Breast epithelium (tissue), 3 donors: Measurements from ENCODE around the gene GJB4.

ENCODE experiments used
- CTCF ChIP-seq, 3 donors: fragments of 450-650 bp; IDR thresholded peaks; one replicate each; pipeline ENCODE4 v1.5.1; 2016 to 2017; ENCODE audit warnings: antibody characterized with exemption in 3 of 3, mild to moderate bottlenecking in 3 of 3, moderate library complexity in 3 of 3
- POLR2A ChIP-seq: fragments of 450-650 bp; IDR thresholded peaks from one replicate; pipeline ENCODE4 v1.6.1; 2016; ENCODE audit warnings: antibody characterized with exemption, mild to moderate bottlenecking, moderate library complexity
- POLR2AphosphoS5 ChIP-seq, 3 donors: sonication (generic); formaldehyde crosslinking; IDR thresholded peaks; one replicate each; pipeline ENCODE4 v1.6.1; 2017; ENCODE audit warnings: antibody characterized with exemption in 3 of 3

GRCh38 chr1:34778381-34778780, 18.8 kb downstream of the GJB4 start:
- TF ChIP-seq CTCF (IDR thresholded peaks at IDR 0.05) (no peak), POLR2AphosphoS5 (IDR thresholded peaks at IDR 0.05) (no peak), POLR2A (no peak)
